A549 (cell line): ENCODE results near the gene ATN1.

Source experiments
- BCL3 ChIP-seq: fragments of >200 bp; sonication (Bioruptor Twin); formaldehyde crosslinking; IDR thresholded peaks from 3 replicates; pipeline ENCODE4 v1.6.1; 2016
- BHLHE40 ChIP-seq: IDR thresholded peaks from 2 replicates; pipeline ENCODE4 v1.6.1; 2012; ENCODE audit warnings: low read depth, low read length, inconsistent platforms
- CHD2 ChIP-seq: fragments of 150-350 bp; IDR thresholded peaks from 2 replicates; pipeline ENCODE4 v1.6.1; 2014; ENCODE audit warnings: low read length; ENCODE audit not compliant: partially characterized antibody
- CTCF ChIP-seq: fragments of >200 bp; sonication (Bioruptor Twin); formaldehyde crosslinking; IDR thresholded peaks from 3 replicates; pipeline ENCODE4 v1.5.1; 2016
- EP300 ChIP-seq, 2 experiments: fragments of >200 bp; sonication (Bioruptor Twin); formaldehyde crosslinking; IDR thresholded peaks; 2 replicates in 1 of 2; 3 replicates in 1 of 2; pipeline ENCODE4 v1.6.1; 2016 to 2017
- FOXS1 ChIP-seq: fragments of 250-450 bp; sonication (Bioruptor Pico); IDR thresholded peaks from 2 replicates; pipeline ENCODE4 v1.5.0; 2020; ENCODE audit warnings: mild to moderate bottlenecking, moderate library complexity
- GATA3 ChIP-seq: IDR thresholded peaks from 2 replicates; pipeline ENCODE4 v1.6.1; 2012; ENCODE audit warnings: borderline replicate concordance
- MAX ChIP-seq: IDR thresholded peaks from 2 replicates; pipeline ENCODE4 v1.6.1; 2012
- NPAS2 ChIP-seq: fragments of 250-450 bp; sonication (Bioruptor Pico); IDR thresholded peaks from 2 replicates; pipeline ENCODE4 v1.8.0; 2022; ENCODE audit warnings: mild to moderate bottlenecking, moderate library complexity, borderline replicate concordance
- POLR2A ChIP-seq: IDR thresholded peaks from 2 replicates; pipeline ENCODE4 v1.6.1; 2012; ENCODE audit warnings: mild to moderate bottlenecking, low read length
- TP53 ChIP-seq: fragments of 250-450 bp; sonication (Bioruptor Pico); IDR thresholded peaks from 2 replicates; pipeline ENCODE4 v1.5.0; 2021; ENCODE audit warnings: mild to moderate bottlenecking, moderate library complexity
- TF ChIP-seq, protein P1 (sequence below): fragments of 200-600 bp; sonication (generic); IDR thresholded peaks from 2 replicates; pipeline ENCODE4 v1.6.1; 2016; ENCODE audit warnings: antibody characterized with exemption, mild to moderate bottlenecking, moderate library complexity
- TF ChIP-seq, protein P2 (sequence below): IDR thresholded peaks from 2 replicates; pipeline ENCODE4 v1.6.1; 2012; ENCODE audit warnings: low read depth, borderline replicate concordance

GRCh38 chr12:6965714-6966113 lies 38.0 kb downstream of the ATN1 start:
- no peak for TF ChIP-seq CTCF
- TF ChIP-seq TP53 (CRISPR knock-in tag): no peak
- TF ChIP-seq POLR2A: no peak
- no peak for TF ChIP-seq EP300 (IDR thresholded peaks at IDR 0.05)
- no peak for TF ChIP-seq GATA3
- no peak for TF ChIP-seq MAX
- no peak for TF ChIP-seq CHD2
- TF ChIP-seq BCL3: no peak
- no peak for TF ChIP-seq FOXS1
- TF ChIP-seq, protein P1, sequence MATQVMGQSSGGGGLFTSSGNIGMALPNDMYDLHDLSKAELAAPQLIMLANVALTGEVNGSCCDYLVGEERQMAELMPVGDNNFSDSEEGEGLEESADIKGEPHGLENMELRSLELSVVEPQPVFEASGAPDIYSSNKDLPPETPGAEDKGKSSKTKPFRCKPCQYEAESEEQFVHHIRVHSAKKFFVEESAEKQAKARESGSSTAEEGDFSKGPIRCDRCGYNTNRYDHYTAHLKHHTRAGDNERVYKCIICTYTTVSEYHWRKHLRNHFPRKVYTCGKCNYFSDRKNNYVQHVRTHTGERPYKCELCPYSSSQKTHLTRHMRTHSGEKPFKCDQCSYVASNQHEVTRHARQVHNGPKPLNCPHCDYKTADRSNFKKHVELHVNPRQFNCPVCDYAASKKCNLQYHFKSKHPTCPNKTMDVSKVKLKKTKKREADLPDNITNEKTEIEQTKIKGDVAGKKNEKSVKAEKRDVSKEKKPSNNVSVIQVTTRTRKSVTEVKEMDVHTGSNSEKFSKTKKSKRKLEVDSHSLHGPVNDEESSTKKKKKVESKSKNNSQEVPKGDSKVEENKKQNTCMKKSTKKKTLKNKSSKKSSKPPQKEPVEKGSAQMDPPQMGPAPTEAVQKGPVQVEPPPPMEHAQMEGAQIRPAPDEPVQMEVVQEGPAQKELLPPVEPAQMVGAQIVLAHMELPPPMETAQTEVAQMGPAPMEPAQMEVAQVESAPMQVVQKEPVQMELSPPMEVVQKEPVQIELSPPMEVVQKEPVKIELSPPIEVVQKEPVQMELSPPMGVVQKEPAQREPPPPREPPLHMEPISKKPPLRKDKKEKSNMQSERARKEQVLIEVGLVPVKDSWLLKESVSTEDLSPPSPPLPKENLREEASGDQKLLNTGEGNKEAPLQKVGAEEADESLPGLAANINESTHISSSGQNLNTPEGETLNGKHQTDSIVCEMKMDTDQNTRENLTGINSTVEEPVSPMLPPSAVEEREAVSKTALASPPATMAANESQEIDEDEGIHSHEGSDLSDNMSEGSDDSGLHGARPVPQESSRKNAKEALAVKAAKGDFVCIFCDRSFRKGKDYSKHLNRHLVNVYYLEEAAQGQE: no peak
- TF ChIP-seq BHLHE40: no peak
- TF ChIP-seq, protein P2, sequence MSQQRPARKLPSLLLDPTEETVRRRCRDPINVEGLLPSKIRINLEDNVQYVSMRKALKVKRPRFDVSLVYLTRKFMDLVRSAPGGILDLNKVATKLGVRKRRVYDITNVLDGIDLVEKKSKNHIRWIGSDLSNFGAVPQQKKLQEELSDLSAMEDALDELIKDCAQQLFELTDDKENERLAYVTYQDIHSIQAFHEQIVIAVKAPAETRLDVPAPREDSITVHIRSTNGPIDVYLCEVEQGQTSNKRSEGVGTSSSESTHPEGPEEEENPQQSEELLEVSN: no peak
- TF ChIP-seq NPAS2: no peak
